Breast epithelium (tissue), 3 donors: ENCODE results near the gene FOXA1.

Experiments used
- POLR2A ChIP-seq: fragments of 450-650 bp; IDR thresholded peaks from one replicate; pipeline ENCODE4 v1.6.1; 2016; ENCODE audit warnings: antibody characterized with exemption, mild to moderate bottlenecking, moderate library complexity
- POLR2AphosphoS5 ChIP-seq, 3 donors: sonication (generic); formaldehyde crosslinking; IDR thresholded peaks; one replicate each; pipeline ENCODE4 v1.6.1; 2017; ENCODE audit warnings: antibody characterized with exemption in 3 of 3
- TF ChIP-seq, protein P1 (sequence below), 3 donors: fragments of 450-650 bp; IDR thresholded peaks; one replicate each; pipeline ENCODE4 v1.5.1; 2016 to 2017; ENCODE audit warnings: antibody characterized with exemption in 3 of 3, mild to moderate bottlenecking in 3 of 3, moderate library complexity in 3 of 3

DNA sequence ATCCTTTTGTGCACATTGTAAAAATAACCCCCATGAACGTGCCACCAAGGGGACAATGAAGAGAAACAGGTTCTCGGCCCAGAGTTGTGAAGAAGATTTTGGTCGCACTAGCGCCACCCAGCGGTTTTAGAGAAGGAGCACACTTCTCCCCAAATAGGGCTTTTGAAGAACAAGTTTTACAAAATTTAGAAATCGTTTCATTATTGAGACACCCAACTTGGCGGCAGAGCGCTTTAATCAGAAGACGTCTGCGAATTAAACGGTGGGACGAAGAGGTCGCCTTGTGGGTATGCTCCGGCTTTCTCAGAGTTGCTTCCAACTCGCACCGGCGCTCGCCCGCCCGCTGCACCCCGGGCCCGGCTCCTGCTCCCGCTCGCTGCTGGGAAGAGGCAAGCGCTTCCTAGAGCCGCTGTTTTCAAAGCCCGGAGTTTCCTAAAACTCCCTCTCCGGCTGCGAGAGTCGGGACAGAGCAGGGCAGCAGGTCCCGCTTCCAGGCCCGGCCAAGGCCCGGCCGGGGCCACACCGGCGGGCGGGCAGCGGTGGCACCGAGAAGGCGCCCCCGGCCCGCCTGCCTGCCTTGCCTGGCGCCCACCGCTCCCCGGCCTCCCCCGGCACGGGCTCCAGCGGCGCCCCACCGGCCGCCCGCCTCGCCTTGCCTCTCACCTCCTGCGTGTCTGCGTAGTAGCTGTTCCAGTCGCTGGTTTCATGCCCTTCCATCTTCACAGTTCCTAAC lies 645 bp downstream of the FOXA1 start:
- TF ChIP-seq, protein P1, sequence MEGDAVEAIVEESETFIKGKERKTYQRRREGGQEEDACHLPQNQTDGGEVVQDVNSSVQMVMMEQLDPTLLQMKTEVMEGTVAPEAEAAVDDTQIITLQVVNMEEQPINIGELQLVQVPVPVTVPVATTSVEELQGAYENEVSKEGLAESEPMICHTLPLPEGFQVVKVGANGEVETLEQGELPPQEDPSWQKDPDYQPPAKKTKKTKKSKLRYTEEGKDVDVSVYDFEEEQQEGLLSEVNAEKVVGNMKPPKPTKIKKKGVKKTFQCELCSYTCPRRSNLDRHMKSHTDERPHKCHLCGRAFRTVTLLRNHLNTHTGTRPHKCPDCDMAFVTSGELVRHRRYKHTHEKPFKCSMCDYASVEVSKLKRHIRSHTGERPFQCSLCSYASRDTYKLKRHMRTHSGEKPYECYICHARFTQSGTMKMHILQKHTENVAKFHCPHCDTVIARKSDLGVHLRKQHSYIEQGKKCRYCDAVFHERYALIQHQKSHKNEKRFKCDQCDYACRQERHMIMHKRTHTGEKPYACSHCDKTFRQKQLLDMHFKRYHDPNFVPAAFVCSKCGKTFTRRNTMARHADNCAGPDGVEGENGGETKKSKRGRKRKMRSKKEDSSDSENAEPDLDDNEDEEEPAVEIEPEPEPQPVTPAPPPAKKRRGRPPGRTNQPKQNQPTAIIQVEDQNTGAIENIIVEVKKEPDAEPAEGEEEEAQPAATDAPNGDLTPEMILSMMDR (IDR thresholded peaks at IDR 0.05) = peak; percentile 64 to 81 (median 75)
- no peak for TF ChIP-seq POLR2A
- peak in 1 of 3 donors; percentile 22 for TF ChIP-seq POLR2AphosphoS5 (IDR thresholded peaks at IDR 0.05)
